ENCODE data around the gene BPIFB3.
"Not testable (repeated sequence)": the region's sequence is repeated elsewhere in the genome, so short reads cannot be mapped to it uniquely, and the experiment has no call there.

The BPIFB3 gene

GRCh38 chr20:33095902-33096584 lies 42.3 kb downstream of the BPIFB3 start:
- peak; percentile 2 for DNase-seq

- DNase-seq = no peak
Observed at GRCh38 chr20:33097001-33097400, 43.3 kb downstream of the BPIFB3 start.

GRCh38 chr20:33099843-33100538 lies 46.3 kb downstream of the BPIFB3 start:
- DNase-seq = no peak

GRCh38 chr20:33103556-33103955 lies 49.9 kb downstream of the BPIFB3 start:
- DNase-seq = no peak

- DNase-seq = no peak
Observed at GRCh38 chr20:33104336-33104735, 50.6 kb downstream of the BPIFB3 start.

GRCh38 chr20:33105316-33105924 lies 51.7 kb downstream of the BPIFB3 start:
- DNase-seq = no peak

GRCh38 chr20:33106058-33106620 lies 52.4 kb downstream of the BPIFB3 start:
- DNase-seq = not testable (repeated sequence)

GRCh38 chr20:33108661-33109060 lies 55.0 kb downstream of the BPIFB3 start:
- no peak for DNase-seq

GRCh38 chr20:33110147-33110825 lies 56.6 kb downstream of the BPIFB3 start:
- DNase-seq = no peak

GRCh38 chr20:33111306-33111705 lies 57.6 kb downstream of the BPIFB3 start:
- no peak for DNase-seq

- no peak for DNase-seq
Observed at GRCh38 chr20:33112547-33113386, 59.1 kb downstream of the BPIFB3 start.

GRCh38 chr20:33113387-33113908 lies 59.7 kb downstream of the BPIFB3 start:
- no peak for DNase-seq

- not testable (repeated sequence) for DNase-seq
Observed at GRCh38 chr20:33115501-33115900, 61.8 kb downstream of the BPIFB3 start.

GRCh38 chr20:33119725-33120720 lies 66.3 kb downstream of the BPIFB3 start:
- DNase-seq = no peak

GRCh38 chr20:33120934-33121333 lies 67.2 kb downstream of the BPIFB3 start:
- no peak for DNase-seq

GRCh38 chr20:33122297-33122696 lies 68.6 kb downstream of the BPIFB3 start:
- not testable (repeated sequence) for DNase-seq

All from amniotic stem cell (primary cell).